Measurements from ENCODE around the gene CNTLN.
"Not testable (repeated sequence)": the region's sequence is repeated elsewhere in the genome, so short reads cannot be mapped to it uniquely, and the experiment has no call there.

CNTLN gene

DNA sequence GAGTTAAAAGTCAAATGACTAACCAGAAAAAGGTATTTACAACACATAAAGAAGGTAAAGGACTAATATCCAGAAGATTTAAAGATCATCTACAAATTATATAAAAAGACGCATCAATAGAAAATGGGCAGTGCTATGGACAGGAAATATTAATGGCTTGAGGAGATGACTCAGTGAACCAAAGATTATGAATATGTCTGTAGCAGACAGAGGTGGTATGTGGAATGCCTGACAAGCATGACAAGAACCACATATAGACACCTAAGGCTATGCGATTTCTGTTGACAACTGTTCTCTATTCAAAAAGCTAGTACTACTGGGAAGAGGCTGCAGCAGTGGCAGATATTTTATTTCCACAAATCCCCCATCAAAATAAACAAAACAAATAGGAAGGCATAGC is 267.0 kb downstream of the CNTLN start:
- DNase-seq (ENCODE audit: low read depth, low spot score), result no peak

DNA sequence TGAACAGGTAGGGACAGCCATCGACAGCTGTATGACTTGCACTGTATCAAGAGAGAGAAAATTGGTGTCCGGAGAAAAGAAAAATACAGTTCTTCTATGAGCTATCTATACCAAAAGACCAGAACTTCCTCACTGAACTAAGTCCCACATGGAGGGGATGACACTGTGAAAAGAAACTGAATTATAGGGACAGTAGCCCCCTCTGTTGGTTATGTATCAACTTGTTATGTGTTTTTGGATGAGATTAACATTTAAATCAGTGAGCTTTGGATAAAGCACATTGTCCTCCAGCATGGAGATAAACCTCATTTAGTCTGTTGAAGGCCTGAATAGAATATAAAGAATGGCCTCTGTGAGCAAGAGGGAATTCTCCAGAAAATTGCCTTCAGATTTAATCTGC is 267.5 kb downstream of the CNTLN start:
- DNase-seq (ENCODE audit: low read depth, low spot score), result no peak

DNA sequence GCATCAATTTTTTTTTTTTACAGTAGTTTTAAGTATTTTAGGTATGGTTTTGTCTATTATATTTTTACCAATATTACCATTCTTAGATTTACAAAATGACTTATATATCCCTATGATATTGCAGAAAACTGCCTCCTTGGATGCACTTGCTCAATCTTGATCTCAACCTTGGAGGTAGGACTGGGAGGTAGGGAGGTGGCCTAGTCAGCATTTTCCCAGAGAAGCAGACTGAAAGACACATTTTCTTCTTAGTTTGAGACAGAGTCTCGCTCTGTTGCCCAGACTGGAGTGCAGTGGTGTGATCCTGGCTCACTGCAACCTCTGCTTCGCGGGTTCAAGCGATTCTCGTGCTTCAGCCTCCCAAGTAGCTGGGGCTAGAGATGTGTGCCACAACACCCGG is 268.7 kb downstream of the CNTLN start:
- no peak for DNase-seq (ENCODE audit: low read depth, low spot score)

DNA sequence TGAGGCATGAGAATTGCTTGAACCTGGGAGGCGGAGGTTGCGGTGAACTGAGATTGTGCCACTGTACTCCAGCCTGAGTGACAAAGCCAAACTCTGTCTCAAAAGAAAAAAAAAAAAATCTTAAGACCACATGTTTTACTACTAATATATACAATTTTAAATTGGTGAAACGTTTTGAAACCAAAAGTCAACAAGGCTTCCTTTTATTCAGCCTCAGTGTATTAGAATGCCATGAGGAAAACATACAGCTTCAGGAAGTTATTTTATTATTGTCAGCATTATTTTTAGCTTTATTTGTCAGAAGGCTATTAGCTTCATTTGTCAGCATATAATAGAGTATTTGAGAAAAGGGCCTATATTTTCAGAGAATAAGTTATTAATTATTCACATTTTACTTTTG is 280.1 kb downstream of the CNTLN start:
- no peak for DNase-seq (ENCODE audit: low read depth, low spot score)

DNA sequence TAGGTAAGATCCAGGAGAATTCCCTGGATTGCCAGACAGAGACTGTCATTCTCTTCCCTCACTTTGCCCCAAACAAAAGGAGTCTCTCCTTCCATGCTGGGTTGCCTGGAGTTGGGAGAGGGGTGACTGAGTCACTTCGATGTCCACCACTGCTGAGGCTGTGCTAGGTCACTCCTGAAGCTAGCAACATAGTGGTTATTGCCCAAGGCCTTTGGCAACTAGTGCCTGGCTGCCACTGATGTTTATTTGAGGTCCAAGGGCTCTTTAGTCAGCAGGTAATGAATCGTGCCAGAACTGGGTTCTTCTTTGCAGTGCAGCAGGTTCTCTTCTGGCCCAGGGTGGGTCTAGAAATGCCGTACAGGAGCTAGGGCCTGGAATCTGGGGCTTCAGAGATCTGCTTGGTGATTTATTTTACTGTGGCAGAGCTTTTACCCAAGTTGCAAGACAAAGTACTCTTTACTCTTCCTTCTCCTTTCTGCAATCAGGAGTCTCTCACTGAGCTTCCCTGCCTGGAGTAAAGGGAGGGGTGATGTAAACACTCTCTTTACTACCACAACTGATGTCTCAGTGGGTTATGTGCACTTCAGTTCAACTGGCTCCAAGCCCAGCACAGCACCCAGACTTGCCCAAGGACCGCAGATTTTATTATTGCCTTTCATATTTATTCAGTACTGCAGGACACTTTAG is 288.3 kb downstream of the CNTLN start:
- no peak for DNase-seq (ENCODE audit: low read depth, low spot score)

DNA sequence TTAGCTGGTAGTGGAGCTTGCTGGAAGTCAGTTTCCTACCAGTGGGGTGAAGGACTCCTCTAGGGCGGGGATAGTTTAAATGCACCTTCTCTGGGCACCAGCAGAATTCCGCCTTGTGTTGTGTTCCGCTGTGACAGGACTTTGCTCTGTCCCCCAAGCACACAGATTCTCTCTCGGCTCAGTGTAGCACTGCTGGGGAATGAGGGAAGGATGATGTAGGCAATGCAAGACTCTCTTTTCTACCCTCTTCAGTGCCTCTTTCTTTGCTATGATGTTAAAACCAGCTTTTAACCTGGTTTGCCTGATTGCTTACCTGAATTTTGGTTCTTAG is 288.8 kb downstream of the CNTLN start:
- DNase-seq (ENCODE audit: low read depth, low spot score), result no peak

DNA sequence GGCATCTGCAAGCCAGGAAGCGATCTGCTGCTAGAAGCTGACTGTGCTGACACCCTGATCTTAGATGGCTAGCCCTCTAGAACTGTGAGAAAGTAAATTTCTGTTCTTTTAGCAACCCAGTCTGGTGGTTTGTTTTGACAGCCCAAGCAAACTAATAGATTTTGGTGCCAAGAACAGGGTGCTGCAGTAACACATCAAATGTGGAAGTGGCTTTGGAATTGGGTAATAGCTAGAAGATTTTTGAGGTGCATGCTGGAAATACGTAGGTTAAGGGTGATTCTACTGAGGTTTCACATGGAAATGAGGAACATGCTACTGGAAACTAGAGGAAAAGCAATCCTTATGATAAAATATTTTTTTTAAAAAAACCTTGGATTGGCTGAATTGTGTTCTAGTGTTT is 290.5 kb downstream of the CNTLN start:
- no peak for DNase-seq (ENCODE audit: low read depth, low spot score)

DNA sequence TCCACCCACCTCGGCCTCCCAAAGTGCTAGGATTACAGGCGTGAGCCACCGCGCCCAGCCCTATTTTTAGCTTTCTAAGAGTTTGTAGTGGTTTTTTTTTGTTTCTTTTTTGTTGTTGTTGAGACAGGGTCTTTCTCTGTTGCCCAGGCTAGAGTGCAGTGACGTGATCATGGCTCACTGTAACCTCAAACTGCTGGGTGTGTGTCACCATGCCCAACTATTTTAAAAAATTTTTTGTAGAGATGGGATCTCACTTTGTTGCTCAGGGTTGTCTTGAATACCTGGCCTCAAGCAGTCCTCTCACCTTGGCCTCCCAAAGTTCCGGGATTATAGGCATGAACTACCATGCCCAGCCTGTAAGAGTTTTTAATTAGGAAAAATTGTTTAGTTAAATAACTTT is 298.7 kb downstream of the CNTLN start:
- no peak for DNase-seq (ENCODE audit: low read depth, low spot score)

DNA sequence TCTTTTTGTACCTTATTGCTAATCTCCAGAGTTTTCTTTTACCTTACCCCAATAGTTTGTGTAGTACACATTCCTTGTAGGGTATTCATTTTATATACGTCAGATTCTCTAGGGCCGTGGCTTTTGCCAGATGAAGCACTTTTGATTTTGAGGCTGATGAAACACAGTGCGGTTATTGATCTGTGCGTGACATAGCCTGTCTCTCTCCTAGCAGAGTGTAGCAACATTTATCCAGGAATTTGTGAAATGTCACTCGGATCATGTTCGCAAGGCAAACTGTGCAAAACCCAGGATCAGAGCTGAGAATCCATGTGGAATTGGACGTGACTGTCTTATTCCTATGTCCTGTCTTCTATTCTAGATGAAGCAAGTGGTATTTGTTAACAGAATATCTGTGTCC is 302.0 kb downstream of the CNTLN start:
- DNase-seq (ENCODE audit: low read depth, low spot score), result no peak

DNA sequence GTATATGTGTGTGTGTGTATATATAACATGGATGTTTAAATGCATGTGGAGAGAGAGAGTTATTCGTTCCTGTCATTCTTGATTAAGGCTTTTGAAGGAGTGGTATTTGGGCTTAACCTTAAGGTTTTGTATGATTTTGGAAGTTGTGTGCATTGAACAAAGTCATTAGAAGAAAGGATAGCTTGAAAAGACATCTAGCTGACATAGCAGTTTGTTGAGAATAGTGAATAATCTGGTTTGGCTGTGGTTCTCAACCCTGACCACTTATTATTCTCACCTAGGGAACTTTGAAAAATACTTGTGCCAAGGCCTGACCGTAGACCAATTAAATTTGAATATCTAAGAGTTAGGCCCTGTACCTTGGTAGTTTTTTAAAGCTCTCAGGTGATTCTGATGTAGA is 303.0 kb downstream of the CNTLN start:
- no peak for DNase-seq (ENCODE audit: low read depth, low spot score)

DNA sequence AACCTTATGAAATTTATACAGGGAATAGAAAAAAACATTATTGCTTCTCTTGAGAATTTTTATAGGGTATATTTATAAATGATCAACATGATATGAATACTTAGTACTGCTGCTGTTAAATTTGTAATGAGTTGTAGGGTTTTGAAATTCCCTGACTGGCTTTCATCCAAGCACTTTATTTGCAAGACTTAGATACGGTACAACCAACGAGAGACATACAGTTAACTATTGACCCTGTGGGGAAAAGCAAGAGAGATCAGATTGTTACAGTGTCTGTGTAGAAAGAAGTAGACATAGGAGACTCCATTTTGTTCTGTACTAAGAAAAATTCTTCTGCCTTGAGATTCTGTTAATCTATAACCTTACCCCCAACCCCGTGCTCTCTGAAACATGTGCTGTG is 310.3 kb downstream of the CNTLN start:
- DNase-seq (ENCODE audit: low read depth, low spot score), result not testable (repeated sequence)

DNA sequence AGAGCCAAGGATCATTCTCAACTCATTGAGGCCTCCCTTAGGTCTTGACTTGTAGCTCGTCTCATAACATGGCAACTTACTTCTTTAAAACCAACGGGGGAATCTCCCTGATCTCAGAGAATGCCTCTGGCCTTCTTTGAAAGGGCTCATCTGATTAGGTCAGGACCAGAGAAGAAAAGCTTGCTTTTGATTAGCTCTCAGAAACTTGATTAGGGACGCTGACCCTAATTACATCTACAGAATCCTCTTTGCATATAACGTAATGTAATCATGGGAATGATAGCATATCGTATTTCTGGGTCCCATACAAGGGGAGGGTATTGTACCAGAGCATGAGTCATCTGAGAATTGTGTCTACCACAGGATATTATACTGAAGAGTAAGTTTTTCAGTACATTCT is 318.9 kb downstream of the CNTLN start:
- DNase-seq (ENCODE audit: low read depth, low spot score), result no peak

DNA sequence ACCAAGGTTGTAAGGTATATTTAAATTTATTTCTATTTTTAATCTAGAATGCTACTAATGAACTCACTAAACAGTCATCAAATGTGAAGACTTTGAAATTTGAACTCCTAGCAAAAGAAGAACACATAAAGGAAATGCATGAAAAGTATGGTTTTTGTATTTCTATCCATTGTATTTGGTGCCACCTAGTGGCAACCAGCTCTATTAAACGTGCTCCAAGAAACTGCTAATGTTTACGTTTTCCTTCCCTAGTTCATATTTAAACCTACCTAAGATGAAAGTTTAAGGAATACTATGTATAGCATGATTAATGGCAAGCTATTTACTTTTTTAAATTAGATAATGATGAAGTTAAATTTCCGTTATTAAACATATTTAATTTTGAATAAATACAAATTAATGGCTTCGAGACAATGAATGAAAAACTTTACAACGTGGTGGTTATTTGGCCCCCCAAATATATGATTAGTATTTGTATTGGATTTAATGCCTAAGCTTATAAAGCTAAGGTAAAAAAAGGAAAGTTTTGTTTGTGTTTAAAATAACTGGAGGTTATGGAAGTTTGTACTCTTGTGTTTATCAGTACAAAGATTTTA is 328.1 kb downstream of the CNTLN start:
- peak; percentile 25 for DNase-seq (ENCODE audit: low read depth, low spot score)

DNA sequence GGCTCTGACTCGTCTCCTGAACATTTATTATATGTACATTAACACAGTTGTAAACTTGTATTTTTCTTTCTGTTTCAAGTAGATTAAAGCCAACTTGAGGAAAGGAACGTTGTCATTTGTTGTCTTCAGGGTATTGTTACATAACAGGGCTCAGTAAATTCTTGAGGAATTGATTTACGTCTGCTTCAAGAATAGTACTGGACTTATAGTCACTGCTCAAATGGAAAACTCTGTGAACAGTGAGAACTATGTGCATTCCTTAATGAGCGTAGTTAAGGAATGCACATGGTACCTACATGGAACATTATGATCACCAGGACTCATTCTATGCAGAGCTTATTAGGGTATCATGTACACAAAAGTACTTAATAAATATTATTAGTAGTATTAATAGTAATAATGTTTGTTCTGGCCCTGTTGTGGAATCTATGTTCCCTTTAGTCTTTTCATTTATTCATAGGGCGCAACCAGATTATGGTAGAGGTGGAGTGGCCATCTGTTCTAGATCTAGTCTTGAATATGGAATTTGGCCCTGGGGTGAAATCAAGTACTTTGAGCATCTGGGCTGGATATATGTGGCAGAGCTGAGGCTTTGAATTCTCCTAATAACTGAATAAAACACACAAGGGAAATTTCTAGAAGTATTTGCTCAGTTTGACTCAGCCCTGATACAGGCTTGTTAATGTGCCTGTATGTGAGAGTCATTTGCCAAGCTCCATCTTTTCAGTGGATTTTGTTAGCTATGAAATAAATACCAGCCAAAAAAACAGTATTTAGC is 335.4 kb downstream of the CNTLN start:
- DNase-seq (ENCODE audit: low read depth, low spot score), result no peak

DNA sequence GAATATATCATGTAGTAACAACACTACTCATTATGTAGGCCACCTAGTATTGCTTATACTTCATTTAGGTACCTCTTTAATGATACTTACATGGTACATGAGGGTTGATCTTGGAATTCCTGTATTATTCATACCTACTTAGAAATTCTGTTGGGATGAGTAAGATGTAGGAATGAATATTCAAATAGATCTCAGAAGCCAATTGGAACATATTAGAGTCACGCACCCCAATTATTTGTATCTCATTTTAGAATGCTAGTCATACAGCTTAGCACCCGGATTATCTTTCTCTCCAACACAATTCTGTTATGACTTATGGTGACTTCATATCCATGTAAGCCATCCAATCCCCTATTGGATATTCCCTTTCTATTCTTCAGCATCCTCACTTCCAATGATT is 337.3 kb downstream of the CNTLN start:
- DNase-seq (ENCODE audit: low read depth, low spot score), result no peak

DNA sequence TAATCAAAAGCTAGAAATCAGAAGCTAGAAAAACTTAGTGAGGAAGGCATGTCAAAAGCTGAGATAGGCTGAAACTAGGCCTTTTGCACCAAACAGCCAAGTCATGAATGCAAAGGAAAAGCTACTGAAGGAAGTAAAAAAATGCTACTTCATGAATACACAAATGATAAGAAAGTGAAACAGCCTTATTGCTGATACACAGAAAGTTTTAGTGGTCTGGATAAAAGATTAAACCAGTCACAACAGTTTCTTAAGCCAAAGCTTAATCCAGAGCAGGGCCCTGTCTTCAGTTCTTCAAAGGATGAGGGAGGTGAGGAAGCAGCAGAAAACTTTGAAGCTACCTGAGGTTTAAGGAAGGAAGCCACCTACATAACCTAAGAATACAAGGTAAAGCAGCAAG is 341.6 kb downstream of the CNTLN start:
- no peak for DNase-seq (ENCODE audit: low read depth, low spot score)

DNA sequence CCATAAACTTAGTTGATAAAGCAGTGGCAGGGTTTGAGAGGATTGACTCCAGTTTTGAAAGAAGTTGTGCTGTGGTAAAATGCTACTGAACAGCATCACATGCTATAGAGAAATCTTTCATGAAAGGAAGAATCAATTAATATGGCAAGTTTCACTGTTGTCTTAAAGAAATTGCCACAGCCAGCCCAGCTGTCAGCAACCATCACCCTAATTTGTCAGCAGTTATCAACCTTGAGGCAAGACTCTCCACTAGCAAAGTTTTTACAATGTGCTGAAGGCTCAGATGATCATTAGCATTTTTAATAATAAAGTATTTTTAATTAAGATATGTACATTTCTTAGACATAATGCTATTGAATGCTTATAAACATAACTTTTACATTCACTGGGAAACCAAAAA is 343.0 kb downstream of the CNTLN start:
- no peak for DNase-seq (ENCODE audit: low read depth, low spot score)

DNA sequence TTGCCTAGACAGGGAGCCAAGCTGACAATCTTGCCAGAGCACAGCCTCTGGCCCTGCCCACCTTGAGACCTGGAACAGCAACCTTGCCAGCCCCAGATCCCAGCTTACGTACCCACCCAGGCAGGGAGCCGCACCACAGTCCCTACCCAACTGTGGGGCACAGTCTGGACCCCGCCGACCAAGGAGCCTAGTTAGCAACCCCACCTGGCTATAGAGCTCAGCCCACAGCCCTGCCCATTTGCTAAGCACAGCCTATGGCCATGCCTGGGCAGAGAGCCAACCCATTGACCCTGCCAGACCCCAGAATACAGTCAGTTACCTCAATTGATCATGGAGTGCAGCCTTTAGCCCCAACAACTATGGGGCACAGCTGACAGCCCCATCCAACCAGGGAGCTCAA is 346.1 kb downstream of the CNTLN start:
- no peak for DNase-seq (ENCODE audit: low read depth, low spot score)

DNA sequence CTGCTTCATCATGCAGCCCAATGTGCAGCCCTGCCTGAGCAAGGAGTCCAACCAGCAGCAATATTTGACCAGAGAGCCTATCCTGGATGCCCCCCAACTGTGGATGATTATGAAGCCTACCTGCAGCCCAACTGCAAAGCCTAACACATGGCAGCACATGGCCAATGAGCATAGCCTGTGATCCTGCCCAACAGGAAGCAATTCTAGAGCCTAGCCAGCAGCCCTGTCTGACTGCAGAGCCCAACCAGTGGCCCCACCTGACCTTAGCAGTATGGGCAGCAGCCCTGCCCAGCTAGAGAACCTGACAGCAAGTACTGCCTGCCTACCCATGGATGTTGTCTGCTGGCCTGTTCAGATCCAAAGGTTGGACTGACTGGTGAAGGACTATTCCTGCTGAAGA is 346.7 kb downstream of the CNTLN start:
- DNase-seq (ENCODE audit: low read depth, low spot score), result no peak

DNA sequence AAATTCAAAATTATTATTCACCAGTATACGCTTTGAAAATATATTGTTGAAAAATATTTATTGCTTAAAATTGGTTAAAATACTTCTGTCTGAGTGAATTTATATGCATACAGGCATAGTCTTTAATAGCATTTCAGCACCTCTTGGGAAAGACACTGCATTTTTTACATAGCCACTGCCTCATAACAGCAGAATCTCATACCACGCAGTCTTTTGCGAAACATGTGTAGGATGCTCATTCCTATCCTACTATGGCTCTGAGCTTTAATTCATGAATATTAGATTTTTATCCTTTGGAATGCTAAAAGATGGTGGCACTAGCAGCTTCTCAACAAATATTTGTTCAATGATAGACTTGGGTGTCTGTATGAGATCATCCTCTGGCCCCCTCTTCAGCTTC is 350.1 kb downstream of the CNTLN start:
- DNase-seq (ENCODE audit: low read depth, low spot score), result no peak

DNA sequence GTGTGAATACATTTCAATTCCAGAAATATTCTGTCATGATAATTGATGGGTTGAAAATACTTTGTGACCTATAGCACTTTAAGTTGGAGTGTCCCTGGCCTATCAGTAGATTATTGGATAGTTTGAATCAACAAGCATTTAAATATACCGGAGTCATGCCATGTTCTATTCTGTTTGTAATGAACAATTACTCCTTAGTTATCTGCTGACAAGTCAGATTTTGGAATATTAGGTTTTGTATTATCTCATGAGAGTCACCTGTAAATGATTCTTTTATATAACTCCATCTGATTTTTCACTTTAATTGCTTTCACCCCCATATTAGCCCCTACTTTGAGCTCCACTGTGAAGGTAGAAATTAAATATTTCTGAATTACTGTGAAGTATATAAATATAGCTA is 351.6 kb downstream of the CNTLN start:
- DNase-seq (ENCODE audit: low read depth, low spot score), result no peak

DNA sequence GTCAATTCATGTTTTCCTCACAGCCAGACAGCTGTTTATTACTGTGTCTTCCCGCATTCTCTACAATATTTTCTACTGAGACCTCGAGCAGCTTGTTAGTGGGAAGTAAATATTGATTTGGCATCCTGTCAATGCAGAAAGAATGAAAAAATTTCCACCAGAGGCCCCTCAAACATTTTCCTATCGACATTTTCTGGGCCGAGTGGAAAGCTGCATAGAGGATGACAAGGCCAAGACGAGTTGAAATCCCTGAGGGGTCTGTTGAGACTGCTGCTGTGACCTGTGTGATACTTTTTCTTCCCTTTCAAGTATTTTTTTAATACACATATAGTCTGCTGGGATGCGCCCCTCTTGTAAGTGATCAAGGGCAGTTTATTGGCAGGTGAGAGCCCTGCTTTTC is 352.6 kb downstream of the CNTLN start:
- DNase-seq (ENCODE audit: low read depth, low spot score), result no peak

DNA sequence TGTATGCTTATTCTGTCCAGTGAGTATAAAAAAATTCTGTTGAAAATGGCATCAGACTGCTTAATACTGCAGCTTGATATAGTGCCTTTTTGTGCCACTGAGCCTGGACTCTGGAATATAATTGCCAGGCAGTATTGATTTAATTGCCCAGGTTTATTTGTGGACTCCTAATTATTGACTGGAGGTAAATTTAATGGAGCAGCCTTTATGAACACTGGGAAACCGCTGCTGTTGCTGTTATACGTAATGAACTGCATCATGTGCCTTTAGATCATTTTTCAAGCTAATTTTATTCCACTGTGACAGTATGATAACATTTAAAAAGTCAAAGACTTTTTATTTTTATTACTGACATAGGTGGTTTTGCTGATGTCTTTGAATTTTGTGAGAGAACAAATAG is 353.8 kb downstream of the CNTLN start:
- no peak for DNase-seq (ENCODE audit: low read depth, low spot score)

All from brain pericyte (primary cell).